Epidermal melanocyte (primary cell): ENCODE results near the gene RNF181.
A peak's percentile ranks its signal among the peaks of the same experiment; 100 is the strongest.
"Not testable (repeated sequence)": the region's sequence is repeated elsewhere in the genome, so short reads cannot be mapped to it uniquely, and the experiment has no call there.

Experiments used
- DNase-seq: peaks from one replicate; pipeline ENCODE4 v3.0.0; 2011; ENCODE audit warnings: low spot score; ENCODE audit not compliant: insufficient read length

The RNF181 gene, protein sequence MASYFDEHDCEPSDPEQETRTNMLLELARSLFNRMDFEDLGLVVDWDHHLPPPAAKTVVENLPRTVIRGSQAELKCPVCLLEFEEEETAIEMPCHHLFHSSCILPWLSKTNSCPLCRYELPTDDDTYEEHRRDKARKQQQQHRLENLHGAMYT

DNA sequence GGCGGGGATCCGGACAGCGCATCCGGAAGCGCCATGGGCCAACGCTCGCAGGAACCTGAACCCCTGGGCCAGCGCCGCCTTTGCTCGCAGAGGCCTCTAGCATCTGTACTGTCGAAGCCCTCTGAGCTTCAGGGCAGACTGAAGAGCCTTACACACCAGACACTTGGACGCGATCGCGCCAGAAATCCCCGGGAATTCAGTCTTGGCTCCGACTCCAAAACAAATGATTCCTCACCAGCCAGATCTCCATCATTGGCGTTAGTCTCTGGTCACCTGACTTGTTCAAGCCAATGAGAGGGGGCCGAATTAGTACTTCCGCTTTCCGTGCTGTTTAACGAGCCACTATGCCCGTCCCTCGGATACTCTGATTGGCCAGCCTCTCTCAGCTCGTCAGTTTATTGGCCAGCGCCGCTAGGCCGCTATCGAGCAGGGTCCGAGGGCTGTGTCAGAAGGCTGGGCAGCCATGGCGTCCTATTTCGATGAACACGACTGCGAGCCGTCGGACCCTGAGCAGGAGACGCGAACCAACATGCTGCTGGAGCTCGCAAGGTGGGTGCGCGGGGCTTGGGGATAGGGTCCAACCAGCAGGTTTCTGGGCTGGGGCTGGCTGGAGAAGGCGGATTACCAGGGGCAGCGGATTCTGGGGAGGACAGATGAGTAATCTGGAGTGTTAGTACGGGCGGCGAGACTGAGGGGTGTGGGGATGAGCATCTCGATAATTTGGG is at the start of gene RNF181:
Gene RNF181, plus strand, starts transcription at position 445 of the 725 bp plus-strand sequence. Its CDS starts 19 bp downstream, at position 464.
- DNase-seq, result peak; percentile 99

- DNase-seq, result no peak
Measured at GRCh38 chr2:85545780-85546240, 49.7 kb upstream of the RNF181 start.

DNA sequence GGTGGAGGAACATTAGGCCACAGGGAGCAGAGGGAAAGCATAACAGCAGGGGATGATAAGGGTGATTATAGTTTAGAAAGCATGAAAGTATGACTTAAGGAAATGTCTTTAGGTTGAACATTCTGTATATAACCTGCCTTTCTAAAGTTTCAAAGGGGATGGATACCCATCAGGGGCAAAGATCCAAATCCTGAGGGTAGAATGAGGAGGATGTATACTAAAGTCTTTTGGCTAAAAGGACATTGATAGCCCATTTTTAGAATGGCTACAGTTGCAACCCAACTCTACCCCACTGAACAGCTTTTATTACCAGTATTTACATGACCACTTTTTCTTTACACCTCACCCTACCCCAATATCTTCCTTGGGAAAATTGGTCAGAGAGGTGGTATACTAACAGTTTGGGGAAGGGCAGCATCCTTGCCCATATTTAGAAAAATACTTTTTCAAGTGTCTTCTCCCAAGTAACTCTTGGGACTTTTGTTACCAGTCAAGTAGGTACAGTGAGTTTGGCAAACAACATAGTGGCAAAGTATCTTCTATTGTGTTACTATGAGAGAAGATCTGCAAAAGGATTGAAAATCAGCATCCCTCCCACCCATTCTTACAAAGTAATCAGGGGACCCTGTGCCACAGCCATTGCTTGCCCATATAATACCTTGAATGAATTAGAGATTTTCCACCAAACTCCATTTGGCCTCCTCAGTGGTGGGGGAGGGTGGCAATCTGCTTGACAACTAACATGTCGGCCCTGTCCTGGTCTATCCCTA is 48.3 kb upstream of the RNF181 start:
- DNase-seq, result no peak

- DNase-seq, result no peak
Measured at GRCh38 chr2:85547859-85548607, 47.5 kb upstream of the RNF181 start.

GRCh38 chr2:85548608-85548900 is 47.0 kb upstream of the RNF181 start:
- DNase-seq, result no peak

- DNase-seq, result no peak
Measured at GRCh38 chr2:85549095-85549494, 46.5 kb upstream of the RNF181 start.

DNA sequence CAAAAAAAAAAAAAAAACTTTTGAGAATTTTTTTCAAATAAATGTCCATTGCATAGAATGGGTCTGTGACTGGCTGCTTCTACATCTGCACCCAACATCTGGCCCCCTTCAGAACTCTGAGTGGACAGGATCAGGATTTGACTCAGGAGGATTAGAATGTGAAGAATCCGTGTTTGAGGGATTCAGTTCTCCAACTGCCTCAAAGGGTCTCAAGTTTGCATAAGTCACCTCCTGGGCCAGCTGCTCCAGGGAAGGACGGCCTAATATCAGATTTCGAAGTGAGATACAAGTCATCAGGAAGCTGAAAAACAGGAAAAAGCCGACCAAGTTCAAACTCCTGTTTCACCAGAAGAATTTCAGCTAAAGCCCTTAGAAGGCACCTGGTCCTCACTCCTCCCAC is 45.7 kb upstream of the RNF181 start:
- peak; percentile 49 for DNase-seq

- no peak for DNase-seq
Measured at GRCh38 chr2:85550486-85550885, 45.1 kb upstream of the RNF181 start.

- DNase-seq, result peak; percentile 60
Measured at GRCh38 chr2:85551698-85552678, 43.6 kb upstream of the RNF181 start.

DNA sequence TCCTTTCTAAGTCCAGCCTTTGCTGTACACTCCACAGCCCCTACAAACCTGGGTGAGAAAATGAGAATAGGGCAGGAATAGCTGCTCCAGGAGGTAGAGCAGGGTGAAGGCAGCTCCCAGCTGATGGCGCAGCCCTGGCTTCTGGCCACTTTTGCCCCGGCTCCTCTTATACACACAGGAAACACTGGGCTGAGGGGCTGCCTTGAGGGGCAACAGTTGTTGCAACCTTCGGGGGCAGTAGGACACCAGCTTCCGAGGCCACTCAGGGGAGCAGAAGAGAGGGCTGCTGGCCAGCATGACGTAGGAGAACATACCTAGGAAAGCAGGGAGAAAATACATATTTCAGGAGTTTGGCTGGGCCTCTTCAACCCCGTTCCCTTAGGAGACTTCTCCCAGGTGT is 42.4 kb upstream of the RNF181 start:
- DNase-seq, result no peak

- no peak for DNase-seq
Measured at GRCh38 chr2:85554980-85555612, 40.4 kb upstream of the RNF181 start.

DNA sequence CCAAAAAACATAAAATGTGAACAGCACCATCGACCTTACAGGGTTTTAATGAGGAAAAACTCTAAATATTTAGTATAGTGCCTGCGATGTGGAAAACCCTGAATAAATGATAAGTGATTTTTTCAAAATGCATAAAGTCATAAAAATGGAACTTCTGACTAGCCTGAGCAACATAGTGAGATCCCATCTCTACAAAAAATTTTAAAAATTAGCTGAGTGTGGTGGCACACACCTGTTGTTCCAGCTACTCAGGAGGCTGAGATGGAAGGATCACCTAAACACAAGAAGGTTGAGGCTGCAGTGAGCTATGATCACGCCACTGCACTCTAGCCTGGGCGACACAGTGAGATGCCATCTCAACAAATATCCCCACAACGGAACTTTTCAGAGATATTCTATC is 38.4 kb upstream of the RNF181 start:
- DNase-seq, result no peak

GRCh38 chr2:85558160-85558559 is 37.4 kb upstream of the RNF181 start:
- no peak for DNase-seq

DNA sequence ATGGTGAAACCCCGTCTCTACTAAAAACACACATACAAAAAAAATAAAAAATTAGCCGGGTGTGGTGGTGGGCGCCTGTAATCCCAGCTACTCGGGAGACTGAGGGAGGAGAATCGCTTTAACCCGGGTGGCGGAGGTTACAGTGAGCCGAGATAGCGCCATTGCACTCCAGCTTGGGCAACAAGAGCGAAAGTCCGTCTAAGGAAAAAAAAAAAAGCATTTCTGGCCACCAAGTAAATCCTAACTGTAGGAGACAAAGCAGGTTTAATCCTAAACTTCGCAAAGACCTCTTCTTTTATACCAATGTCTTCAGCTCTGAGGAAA is 35.2 kb upstream of the RNF181 start:
- DNase-seq, result not testable (repeated sequence)

- no peak for DNase-seq
Measured at GRCh38 chr2:85560812-85561279, 34.7 kb upstream of the RNF181 start.

GRCh38 chr2:85561280-85562212 is 34.0 kb upstream of the RNF181 start, which contains the start of gene GGCX:
TSS of gene GGCX (minus strand) at chr2:85561493. CDS start at chr2:85561428, 65 bp downstream.
- peak; percentile 90 for DNase-seq

- no peak for DNase-seq
Measured at GRCh38 chr2:85564144-85564563, 31.4 kb upstream of the RNF181 start.

GRCh38 chr2:85566265-85566664 is 29.3 kb upstream of the RNF181 start:
- no peak for DNase-seq

GRCh38 chr2:85575739-85576138 is 19.8 kb upstream of the RNF181 start:
- no peak for DNase-seq
